NCI-H526 (cell line): ENCODE measurements around the gene UGP2.
"Not testable (repeated sequence)": the region's sequence is repeated elsewhere in the genome, so short reads cannot be mapped to it uniquely, and the experiment has no call there.

Experiments
- DNase-seq, 2 experiments: peaks; one replicate each; lab custom pipeline; 2025; lab: John Stamatoyannopoulos, UW

The UGP2 gene

DNA sequence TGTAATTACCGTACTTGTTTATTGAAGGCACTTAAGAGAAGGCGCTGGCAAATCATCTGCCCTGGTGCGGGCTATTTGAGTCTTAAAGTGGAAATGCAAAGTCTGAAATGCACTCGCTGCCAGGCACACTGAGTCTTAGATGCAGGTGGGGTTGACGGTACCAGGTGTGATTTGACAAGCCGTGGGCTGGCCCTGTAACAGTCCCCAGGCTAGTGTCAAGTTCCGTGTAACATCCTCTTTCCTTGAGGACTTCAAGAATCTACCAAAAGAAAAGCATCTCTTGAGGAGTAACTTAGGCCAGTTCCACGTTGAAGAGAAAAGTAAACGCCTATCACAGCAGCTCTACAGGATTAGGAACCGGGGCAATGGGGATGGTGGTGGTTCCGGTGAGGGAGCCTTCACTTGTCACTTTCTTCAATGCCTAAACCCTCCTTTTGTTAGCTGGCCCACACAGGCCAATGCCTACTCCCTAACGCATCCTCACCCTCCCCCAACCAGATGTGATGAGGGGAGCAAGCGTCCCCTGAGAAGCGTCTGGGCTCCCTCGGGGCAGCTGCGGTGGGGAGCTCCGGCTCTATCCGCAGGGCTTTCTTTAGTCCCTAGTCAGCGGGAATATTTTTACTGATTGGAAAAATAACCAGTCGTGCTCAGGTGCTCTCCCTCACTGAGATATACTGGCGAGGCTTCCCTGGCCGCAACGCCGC, 1.5 kb upstream of the UGP2 start:
- peak; percentile 42 to 72 for DNase-seq

DNA sequence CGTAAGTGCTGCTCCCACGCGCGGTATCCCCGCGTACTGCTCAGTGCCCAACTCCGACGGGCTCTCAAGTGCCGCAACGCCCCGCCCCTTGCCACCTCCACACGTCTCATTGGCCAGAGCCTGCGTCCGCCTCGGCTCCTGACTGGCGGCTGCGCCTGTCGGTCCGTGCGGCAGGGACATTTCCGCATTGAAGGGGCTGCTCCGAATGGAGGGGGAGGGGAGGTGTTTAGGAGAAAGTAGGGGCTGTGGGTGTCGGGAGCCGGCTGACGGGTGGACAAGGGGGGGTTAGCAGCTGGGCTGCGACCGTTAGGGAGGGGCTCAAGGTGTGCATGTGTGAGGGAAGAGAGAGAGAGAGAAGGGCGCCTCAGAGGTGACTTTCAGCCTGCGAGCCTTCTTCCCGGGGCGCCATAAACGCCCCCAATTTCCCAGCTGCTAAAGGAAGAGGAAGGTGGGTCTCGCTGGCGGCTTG, 877 bp upstream of the UGP2 start:
- DNase-seq: peak; percentile 98 to 99

DNA sequence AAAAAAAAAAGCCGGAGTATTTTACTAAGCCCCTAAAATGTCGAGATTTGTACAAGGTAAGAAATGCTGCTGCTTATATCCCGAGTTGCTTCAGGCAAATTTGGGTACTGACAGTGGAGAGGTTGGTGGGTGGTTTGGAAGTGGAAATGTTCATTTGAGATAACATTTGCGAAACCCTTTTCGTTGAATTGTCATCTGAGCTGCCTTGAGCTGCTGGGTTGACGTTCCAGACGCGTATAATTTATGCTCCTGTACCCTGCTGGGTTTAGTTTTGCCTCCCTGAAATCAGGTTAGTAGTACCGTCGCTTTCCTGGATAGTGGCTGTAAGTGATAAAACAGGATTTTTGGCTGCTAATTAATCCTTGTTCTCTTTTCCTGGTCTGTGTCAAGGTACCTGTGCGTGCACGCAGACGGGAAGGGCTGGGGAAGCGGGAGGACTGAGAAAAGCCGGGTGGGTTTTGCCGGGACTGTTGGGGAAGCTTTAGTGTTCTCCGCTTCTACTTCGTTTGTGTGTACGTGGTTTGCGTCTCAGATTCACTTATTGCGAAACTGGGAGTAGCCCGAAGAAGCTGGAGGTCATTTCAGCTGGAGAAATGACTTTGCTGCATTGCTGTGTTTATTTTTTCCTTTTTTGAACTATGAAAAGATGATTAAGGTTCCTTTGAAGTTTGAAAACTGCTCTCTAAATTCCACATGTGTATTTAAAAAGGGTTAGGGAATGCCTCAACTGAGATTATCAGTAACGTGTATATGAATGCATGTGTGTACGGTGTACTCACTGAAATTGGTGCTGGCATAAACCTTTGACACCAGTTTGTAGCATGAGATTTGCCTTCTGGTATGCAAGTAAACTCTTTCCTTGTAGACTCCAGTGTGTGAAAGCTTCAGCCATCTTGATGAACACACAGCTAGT, 709 bp downstream of the UGP2 start:
- DNase-seq: peak; percentile 38 to 50

DNA sequence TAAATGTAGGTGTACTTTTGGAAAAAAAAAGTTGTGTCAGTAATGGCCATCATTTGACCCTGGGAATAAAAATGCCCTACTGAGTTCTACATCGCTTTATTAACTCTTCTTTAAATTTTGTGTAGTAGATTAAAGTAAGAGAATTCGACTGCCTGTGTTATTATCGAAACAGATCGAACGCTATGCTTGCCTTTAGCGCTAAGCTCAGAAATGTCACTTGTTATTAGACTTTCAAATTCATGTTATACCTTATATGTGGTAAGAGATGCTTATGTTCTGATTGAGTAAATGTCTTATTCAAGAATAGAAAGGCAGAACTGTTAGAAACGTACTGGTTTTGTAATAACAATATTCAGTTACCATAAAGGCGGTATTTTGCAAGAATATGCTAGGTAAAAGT, 1.4 kb downstream of the UGP2 start:
- no peak for DNase-seq

DNA sequence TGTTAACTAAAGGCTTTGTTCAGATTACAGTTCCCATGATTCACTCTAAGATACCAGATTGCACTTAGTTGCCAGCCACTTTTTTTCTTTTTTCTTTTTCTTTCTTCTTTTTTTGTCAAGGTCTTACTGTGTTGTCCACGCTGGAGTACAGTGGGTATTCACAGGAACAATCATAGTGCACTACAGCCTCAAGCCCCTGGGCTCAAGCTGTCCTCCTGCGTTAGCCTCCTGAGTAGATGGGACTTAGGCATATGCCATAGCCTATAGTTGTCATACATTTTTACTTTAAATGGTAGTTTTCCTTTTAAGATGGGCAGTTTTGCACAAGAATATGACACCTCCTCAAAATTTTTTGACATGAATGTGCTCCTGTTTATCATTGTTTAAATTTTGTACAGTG, 2.1 kb downstream of the UGP2 start:
- DNase-seq: no peak

DNA sequence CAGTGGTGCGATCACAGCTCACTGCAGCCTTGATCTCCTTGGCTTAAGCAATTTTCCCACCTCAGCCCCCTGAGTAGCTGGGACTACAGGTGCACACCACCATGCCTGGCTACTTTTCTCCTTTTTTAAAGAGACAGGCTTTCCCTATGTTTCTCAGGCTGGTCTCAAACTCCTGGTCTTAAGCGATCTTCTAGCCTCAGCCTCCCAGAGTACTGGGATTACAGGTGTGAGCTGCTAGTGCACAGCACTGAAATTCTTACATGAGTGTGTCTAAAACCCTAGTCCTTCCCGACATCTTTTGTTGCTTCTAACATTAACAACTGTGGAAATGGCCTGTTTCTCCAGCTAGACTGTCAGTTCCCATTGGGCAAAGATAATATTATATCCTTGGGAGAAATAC, 2.9 kb downstream of the UGP2 start:
- no peak for DNase-seq

DNA sequence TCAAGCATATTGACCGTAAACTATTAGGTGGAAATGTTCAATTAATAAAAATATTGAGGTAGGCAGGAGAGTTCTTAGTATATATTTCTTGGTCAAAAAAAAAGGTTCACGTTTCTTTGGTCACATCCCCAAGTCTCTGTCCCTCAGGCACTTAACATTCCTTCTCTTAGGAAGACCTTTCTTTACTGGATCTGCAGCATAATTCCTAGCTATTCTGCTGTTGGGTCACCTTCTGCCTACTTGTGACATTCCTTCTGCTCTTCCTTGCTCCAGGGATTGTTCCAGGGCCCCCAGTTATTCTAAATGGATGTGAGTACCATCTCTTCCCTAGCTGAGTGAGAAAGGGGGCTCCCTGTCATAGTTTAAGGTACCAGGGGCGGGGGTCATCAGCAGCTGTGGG, 4.2 kb downstream of the UGP2 start:
- DNase-seq: no peak

DNA sequence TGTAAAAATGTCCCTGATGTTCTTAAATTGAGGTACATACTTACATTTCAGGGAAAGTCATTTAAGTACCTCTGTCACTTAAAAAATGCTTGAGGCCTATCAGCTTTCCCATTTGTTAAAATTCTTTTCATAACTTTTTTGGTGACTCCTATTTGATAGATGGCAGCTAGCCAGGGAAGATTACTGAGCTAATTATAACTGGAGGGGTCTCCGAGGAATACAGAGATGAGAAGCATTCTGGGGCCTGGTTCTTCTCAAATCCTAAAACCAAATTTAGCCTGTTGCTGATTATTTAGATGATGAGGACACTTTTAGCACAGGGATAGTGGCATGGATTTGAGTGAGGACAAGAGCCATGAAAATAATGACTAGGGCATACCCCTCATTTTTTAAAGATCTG, 4.8 kb downstream of the UGP2 start:
- DNase-seq: no peak

DNA sequence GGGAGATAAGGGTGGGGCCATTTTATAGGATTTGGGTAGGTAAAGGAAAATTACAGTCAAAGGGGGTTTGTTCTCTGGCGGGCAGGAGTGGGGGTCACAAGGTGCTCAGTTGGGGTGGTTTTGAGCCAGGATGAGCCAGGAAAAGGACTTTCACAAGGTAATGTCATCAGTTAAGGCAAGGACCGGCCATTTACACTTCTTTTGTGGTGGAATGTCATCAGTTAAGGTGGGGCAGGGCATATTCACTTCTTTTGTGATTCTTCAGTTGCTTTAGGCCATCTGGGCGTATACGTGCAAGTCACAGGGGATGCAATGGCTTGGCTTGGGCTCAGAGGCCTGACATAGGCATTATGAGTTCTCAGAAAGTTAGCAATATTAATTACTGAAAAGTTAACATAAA, 5.9 kb downstream of the UGP2 start:
- not testable (repeated sequence) for DNase-seq

DNA sequence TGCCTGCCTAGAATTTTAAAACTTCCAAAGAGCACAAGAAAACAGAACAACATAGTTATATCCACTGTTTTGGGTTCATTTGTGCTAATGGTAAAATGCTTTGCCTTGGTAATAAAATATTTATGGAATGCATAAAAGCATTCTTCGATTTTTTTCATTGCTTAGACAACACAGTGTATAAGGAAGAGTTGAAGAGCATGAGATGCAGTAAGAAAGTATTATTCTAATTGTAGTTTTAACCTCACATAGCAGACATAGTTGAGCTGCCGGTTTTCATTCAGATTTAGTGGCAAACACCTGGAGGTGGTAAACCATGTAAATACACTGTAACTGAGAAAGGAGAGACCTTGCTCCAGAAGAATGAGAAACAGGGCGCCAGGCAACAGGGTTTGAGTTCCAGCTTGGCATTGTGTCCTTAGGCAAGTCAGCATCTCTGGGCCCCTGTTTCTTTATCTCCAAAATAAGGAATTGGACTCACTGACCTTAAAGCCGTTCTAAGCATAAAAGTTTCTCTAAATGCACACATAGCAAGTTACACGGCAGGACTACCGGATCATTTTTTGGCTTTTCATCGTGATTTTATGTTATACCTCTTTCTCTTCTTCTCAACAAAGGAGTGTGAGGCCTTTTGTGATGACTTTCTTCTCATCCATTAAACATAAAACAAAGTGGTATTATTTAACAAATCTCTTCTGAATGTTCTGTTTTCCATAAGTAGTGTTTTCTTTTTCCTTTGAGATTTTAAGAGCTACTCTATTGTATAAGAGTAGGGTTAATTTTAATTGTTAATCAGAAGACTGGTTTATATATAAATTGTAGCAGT, 7.9 kb downstream of the UGP2 start:
- peak in 1 of 2 experiments; percentile 20 for DNase-seq

DNA sequence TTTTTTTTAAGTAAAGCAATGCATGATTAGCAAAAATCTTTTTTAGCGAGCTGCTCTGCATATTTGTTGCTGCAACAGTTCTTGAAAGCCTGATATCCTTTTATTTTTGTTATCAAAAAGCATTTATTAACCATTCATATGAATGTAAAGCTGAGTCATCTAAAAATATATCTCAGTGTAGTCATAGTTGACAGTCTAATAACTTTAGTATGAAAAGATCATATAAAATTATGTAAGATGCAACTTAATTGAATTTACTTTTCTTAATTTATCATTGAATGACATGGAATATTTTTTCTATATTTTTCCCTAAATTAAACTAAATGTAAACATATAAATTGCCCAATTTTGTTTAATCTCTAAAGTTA, 8.5 kb downstream of the UGP2 start:
- DNase-seq: no peak

DNA sequence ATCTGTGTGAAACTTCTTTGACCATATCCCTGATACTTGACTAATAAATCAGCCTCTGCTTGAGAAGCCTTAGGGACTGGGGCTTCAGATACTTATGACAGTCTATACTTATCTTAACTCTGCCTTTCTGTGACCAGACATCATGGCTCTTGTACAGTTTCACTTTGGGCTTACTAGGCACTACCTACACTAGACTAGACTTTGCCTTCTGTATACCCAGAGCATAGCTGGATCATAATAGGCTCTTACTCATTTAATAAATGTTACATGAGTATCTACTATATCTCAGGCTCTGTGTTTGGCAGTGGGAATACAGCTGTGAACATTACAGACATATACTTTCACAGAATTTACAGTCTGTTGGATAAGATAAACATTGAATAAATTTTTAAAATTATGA, 9.0 kb downstream of the UGP2 start:
- DNase-seq: no peak

DNA sequence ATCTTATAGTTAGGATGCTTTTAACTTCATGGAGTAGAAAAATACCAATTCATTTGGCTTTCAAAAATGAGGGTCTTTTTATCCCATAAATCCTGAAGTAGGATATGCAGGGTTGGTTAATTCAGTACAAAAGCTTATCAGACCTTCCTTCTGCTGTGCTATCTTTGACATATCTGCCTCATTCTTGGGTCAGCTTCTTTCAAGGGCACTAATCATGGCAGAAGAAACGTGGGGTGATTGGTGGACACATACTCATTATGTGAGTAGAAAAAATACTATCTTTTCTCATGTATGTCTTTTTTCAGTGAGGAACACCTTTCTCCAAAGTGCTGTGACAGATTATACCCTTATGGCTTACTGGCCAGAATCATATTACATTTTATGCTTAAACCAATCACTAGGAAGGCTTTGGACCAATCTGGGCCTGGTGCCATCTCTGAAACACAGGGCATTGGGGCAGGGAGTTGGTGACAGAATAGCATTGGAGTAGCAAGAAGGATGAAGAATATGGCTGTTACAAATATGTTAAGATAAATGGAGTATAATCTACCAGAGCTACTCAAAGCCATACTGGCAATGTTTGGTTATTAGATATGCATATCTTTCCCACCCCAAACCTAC, 10.1 kb downstream of the UGP2 start:
- DNase-seq: no peak

DNA sequence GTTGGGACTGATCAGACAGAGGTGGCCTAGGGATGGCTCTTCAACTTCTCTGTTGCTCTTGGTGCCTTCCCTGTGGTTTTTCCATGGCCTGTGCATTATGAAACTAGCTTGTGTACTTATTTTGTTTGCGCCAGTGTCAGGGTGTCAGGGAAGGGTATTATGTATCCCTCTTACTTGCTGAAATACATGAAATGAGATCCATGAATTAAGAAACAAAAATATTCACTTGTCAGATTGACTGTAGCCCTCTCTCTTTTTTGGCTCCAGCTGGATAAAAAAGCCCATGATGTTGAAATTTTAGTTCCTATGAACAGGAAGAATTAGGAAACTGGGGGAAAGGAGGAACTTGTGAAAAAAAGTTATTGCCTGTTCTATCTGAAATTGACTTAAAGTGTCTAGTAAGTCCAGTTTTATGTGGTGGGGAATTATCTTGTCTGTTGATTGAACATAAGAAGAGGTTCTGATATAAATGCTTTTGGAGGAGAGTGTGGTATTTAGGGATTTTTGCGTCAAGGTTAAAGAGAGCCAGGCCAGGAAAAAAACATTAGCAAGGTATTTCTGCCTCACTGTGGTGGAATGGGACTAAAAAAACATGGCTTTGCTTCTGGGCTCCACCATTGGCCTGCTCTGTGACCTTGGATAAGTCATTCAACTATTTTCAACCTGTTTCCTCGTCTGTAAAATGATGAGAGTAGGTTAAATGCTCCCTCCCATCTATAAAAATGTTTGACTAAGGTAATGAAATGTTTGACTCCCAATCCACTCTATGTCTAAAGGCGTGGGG, 12.0 kb downstream of the UGP2 start:
- DNase-seq: no peak

DNA sequence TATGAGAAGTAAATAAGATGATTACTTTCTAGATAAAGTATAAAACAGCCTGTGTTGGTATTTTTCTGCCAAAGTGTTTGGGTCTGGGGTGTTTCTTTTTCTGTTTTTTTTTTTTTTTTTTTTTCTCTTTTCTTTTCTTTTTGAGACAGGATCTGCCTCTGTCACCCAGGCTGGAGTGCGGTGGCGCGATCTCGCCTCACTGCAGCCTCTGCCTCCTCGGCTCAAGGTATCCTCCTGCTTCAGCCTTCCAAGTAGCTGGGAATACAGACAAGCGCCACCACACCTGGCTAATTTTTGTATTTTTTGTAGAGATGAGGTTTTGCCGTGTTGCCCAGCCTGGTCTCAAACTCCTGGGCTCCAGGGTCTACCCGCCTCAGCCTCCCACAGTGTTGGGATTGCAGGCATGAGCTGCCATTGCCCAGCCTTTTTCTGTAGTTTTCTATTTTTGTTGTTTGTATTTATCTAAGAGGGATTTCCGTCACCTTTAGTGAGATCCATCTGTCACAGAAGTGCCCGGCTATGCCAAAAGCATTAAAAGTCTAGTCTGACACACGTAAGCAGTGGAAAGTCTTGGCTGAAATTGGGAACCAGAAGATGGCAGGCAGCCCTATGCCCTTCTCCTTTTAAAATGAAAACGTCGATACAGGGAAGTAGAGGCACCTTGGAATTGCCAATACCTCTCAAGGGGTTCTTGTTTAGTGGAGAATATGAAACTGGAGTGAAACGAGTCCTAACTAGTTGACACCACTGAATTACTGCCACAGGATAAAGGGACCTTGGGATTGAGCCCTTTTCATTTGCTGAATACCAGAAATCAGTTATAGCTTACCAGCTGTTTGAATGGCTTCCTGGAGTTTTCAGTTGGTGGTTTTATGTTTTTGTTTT, 14.0 kb downstream of the UGP2 start:
- no peak for DNase-seq

DNA sequence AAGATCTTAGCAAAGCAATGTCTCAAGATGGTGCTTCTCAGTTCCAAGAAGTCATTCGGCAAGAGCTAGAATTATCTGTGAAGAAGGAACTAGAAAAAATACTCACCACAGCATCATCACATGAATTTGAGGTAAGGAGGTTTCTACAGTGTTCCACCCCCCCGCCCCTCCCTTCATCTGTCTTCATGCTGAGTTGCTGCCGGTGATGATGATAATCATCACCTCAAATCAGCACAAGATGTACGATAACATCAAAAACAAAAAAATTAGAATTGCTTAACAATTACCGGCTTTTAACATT, 14.6 kb downstream of the UGP2 start:
- no peak for DNase-seq

DNA sequence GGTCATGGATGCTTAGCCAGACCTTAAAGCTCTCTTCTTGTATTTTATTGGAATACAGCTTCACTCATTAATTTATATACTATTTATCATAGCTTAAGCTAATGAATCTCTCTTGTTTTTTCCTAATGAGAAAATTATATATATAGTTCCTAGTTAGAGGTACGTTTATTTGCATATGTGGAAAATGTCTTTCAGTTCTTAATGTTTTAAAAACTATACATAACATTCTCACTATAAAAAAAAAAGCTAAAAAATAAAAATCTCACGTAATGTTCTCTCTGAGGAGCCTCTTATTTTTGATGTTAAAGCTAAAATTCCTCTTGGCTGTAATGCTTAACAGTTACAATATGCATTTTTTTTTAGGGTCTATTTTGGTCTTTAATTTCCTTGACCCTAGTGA, 16.6 kb downstream of the UGP2 start:
- DNase-seq: no peak

DNA sequence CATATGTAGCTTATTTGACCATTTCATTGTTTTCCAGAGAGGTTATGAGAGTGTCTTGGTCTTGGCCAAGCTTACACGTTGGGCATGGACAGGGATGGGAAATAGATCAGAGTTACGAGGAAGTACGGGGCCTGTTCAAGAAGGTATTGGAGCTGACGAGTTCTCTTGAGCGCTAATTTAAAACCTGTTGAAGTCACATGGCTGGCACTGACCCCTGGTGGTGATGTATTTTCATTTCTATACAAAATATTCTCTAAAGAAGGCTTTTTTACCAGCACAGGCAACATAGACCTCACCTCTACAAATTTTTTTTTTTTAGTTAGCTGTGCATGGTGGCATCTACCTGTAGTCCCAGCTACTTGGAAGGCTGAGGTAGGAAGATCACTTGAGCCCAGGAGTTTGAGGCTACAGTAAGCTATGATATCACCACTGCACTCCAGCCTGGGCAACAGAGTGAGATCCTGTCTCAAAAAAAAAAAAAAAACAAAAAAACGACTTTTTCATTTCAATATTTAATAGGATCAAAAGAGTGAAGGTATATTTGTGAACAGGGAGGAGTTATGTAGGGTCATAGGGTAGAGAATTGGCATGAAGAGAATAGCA, 19.6 kb downstream of the UGP2 start:
- DNase-seq: peak in 1 of 2 experiments; percentile 66

DNA sequence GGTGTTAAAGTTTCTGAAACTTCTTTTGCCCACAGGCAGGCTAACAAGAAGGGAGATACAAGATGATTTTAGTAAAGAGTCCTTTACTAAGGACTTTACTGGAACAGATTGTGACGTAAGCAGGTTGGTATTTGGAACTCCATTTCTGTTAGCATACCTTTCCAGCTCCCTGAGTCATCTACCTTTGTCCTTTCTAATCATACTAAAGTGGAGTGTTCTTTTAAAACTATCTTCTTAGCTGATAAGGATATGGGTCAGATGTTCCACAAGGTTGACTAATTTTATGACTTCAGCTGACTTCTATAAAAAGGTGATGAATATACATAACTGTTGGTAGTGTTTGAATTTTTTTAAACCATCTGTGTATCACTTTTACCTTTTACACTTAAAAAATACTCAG, 21.1 kb downstream of the UGP2 start:
- DNase-seq: no peak

DNA sequence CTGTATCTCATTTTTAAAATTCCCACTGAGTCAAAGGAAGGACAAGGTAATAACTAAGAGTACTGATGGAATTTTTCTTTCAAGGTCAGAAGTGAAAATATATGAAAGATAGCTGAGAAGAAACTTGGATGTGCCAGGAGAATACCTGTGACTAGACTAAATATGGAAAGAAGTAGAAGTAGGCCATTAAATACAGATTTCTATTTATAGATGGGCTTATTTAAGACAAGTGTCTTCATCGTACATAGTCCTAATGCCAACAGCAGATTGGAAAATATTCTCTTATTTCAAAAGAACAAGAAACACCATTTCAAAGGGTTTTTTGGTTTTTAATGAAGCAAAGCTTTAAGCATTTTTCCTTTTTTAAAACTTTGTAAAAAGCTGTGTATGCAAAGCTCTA, 22.0 kb downstream of the UGP2 start:
- DNase-seq: no peak
